HG03378 (cell line): ENCODE results near the gene SOX18.

Source experiments
- ATAC-seq: cut with Tn5 transposase; IDR thresholded peaks from one replicate; pipeline ENCODE4 v1.9.1; 2021; ENCODE audit warnings: mild to moderate bottlenecking, moderate library complexity; ENCODE audit not compliant: unreplicated experiment

SOX18 gene

GRCh38 chr20:64069209-64069613, 19.8 kb upstream of the SOX18 start:
- no peak for ATAC-seq

GRCh38 chr20:64068386-64069208, 19.2 kb upstream of the SOX18 start:
- no peak for ATAC-seq

DNA sequence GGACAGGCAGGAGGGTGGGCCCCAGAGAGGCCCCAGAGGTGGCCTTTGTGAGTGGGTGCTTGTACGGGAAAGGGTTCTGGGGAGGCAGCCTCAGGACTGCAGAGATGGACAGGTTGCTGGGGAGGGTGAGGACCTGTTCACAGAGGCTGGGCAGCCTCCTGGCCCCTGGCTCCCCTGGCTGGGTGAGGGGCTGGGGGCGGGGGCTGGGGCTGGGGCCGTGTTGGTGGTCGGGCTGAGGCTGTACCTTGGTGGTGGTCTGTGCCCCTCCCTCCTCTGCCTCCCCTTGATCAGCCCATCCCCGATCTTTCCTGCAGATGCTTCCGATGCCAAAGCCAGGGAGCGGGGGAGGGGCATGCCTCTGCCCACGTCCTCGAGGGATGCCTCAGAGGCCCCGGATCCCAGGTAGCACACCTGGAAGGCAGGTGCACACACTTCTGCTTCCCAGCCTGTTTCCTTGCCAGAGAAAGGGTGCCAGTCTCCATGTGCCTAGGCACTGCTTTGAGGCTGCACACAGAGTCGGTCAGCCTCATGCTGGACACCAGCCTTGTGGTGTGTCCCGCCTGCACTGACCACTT, 18.4 kb upstream of the SOX18 start:
- no peak for ATAC-seq

GRCh38 chr20:64067005-64067632, 17.7 kb upstream of the SOX18 start:
- ATAC-seq, result no peak

- ATAC-seq, result no peak
Observed at GRCh38 chr20:64065974-64066343, 16.5 kb upstream of the SOX18 start.

DNA sequence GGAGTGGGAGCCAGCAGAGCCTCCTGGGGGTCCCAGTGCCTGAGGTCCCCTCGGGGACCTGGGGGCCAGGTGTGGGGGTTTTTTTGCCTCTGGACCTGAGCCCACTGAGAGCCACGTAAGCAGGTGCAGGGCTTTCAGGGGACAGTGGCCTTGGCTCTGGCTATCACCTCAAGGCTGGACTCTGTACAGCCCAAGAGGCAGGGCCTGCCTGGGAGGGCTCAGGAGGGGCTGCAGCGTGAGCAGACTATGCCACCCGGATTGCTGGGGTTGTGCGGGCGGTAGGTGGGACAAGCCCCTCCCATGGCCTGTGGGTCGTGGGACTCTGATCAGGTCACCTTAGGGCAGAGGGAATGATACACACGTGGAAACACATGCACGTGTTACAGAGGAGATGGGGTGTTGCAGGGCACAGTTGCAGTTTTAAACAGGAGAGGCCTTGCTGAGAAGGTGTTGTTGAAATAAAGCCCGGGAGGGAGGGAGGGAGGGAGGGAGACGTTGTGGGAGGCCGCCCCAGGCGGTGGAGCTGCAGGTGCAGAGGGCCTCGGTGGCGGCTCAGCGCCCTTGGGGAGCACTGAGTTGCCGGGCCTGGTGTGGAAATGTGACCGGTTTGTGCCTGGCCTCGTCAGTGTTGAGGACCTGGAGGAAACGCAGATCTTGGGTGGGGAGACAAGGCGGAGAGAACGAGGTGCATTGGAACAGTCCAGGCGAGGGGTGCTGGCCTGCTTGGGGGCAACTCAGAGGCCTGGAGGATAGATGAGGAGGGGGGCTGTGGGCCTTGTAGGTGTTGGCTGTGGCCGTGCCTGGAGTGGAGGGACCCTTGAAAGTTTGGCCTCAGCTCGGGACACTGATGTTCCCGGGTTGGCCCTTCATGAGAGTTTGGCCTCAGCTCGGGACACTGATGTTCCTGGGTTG, 15.9 kb upstream of the SOX18 start:
- no peak for ATAC-seq

- no peak for ATAC-seq
Observed at GRCh38 chr20:64064145-64064698, 14.8 kb upstream of the SOX18 start.

DNA sequence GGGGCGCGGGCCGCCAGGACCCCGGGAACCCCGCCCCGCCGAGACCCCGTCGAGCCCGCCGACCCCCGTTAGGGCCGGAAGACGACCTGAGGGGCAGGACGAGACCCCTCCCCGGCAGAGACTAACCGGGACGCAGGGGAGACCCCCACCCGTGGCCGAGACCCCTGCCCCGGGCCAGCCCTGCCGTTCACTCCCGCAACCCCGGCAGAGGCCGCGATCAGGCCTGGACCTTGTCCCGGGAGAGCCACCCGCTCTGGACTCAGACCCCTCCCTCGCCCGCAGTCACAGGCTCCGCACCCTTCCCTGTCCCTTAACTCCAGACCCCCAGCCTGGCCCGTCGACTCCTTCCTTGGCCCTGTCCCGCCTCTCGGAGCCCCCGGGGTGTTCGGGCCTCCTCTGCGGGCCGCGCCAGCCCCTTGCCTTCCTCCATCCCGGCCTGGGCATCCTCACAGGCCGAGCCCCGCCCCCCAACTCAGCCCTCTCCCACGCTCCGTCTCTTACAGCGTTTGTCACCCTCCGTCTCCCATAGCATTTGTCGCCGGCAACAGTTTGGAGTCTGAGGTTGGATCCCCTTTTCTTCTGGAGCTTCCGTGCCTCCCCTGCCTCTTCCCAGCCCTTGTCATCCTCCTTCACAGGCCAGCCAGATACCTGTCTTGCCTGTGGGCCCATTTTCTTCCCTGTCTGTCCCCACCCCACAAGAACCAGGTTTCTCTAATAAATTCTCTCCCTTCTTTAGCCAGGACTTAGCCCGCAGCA, 14.1 kb upstream of the SOX18 start:
- ATAC-seq, result no peak

GRCh38 chr20:64062596-64063388, 13.4 kb upstream of the SOX18 start, which contains the start of gene TCEA2:
Gene TCEA2, plus strand, starts transcription at chr20:64063198. Its CDS starts 115 bp downstream, at chr20:64063313.
- ATAC-seq, result peak; percentile 67

- ATAC-seq, result no peak
Observed at GRCh38 chr20:64062276-64062595, 12.8 kb upstream of the SOX18 start.

DNA sequence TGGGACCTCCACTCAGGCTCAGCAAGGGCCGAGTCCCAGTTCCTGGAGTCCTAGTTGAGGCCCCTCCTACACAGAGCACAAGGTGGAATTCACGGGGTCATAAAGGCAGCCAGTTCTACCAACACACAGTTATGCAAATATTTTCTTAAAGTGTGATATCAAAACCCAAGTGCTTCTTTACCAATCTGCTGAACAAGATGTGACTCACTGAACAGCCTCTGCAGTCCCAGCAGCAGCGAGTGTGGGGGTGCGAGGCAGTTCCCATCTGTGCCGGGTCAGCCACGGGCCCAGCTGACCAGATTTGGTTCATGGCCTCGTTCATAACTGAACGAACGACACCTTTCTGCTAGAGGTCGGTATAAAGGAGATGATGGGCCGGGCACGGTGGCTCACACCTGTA, 9.1 kb upstream of the SOX18 start:
- no peak for ATAC-seq

GRCh38 chr20:64057628-64058498, 8.4 kb upstream of the SOX18 start:
- no peak for ATAC-seq

GRCh38 chr20:64056889-64057627, 7.6 kb upstream of the SOX18 start:
- no peak for ATAC-seq

DNA sequence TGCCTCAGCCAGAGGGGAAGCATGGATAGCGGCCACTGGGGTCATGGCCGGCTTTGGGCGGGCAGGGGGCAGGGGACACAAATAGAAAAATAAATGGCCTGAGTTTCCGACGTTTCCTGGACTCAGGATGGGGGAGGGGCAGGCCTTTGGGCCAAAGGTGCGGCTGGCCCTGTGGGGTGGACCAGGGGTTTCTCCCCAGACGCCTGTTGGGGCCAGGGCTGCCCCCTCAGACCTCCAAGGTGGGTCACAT, 7.1 kb upstream of the SOX18 start:
- ATAC-seq, result no peak

- no peak for ATAC-seq
Observed at GRCh38 chr20:64055893-64056638, 6.6 kb upstream of the SOX18 start.

GRCh38 chr20:64055396-64055892, 6.0 kb upstream of the SOX18 start:
- ATAC-seq, result no peak
